ENCODE data around the gene DLEC1.

The DLEC1 gene

DNA sequence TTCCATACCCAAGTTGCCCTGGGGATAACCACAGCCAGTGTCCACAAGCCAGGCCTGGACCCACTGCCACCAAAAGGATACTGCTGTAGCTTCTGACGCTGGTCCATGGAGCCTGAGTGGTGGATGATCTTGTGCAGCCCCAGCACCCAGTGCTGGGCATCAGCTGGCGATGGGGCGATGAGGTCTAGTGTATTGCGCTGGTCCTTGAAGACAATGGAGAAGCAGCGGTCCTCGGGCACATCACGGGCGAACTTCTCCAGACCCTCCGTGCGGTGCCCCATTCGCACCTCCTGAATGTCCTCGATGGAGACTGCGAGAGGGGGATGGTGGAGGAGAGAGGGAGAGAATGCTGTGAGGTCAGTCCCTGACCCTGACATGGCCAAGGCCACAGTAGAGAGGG, 22.6 kb upstream of the DLEC1 start:
- TF ChIP-seq POU2F2 (IDR thresholded peaks at IDR 0.05; ENCODE audit: low read depth, low read length) (no peak), POLR2AphosphoS5 (IDR thresholded peaks at IDR 0.05; ENCODE audit: low read depth, low read length) (no peak), SPI1 (IDR thresholded peaks at IDR 0.05; ENCODE audit: low read depth, low read length) (no peak), POLR2A (IDR thresholded peaks at IDR 0.05; ENCODE audit: low read depth, low read length) (no peak), PAX5 (IDR thresholded peaks at IDR 0.05; ENCODE audit: insufficient read depth, low read length, severe bottlenecking) (no peak)
- no peak for FAIRE-seq
- no peak for DNase-seq (ENCODE audit: insufficient read length, low spot score)

DNA sequence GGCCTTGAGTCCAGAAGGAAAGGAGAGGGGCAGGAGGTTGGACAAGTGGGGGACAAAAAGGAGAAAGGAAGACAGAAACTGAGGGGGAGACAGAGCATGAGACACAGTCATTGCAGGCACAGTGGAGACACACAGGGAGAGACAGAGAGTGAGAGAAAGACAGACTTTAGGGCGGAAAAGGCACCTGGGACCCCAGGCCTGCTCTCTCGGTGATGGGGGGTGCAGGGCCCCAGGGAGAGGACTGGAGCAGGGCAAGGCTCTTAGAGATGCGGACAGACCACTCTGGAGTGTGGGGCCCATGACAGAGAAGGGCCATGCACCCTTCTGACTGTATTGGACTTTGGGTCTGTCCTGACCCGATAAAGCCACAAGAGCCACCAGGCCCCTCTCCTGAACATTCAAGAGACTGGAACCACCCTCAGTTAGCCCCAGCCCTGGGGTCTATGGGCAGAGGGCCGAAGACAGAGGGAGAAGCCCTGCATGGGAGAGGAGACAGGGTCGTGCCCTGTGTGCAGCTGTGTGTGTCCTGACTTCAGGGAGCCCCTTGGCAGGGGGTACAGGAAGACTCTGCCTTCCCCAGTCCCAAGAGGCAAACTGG, 22.1 kb upstream of the DLEC1 start:
- no peak for DNase-seq (ENCODE audit: insufficient read length, low spot score)
- TF ChIP-seq SPI1 (IDR thresholded peaks at IDR 0.05; ENCODE audit: low read depth, low read length) (no peak), PAX5 (IDR thresholded peaks at IDR 0.05; ENCODE audit: insufficient read depth, low read length, severe bottlenecking) (no peak), POU2F2 (IDR thresholded peaks at IDR 0.05; ENCODE audit: low read depth, low read length) (no peak), POLR2A (IDR thresholded peaks at IDR 0.05; ENCODE audit: low read depth, low read length) (no peak), POLR2AphosphoS5 (IDR thresholded peaks at IDR 0.05; ENCODE audit: low read depth, low read length) (no peak), TAF1 (IDR thresholded peaks at IDR 0.05; ENCODE audit: low read depth, low read length) (no peak)
- no peak for FAIRE-seq

GRCh38 chr3:38017445-38018295, 21.3 kb upstream of the DLEC1 start:
- FAIRE-seq (no peak), DNase-seq (ENCODE audit: insufficient read length, low spot score) (no peak)
- TF ChIP-seq POU2F2 (IDR thresholded peaks at IDR 0.05; ENCODE audit: low read depth, low read length) (no peak), POLR2AphosphoS5 (IDR thresholded peaks at IDR 0.05; ENCODE audit: low read depth, low read length) (no peak), POLR2A (IDR thresholded peaks at IDR 0.05; ENCODE audit: low read depth, low read length) (no peak), TAF1 (IDR thresholded peaks at IDR 0.05; ENCODE audit: low read depth, low read length) (no peak), SPI1 (IDR thresholded peaks at IDR 0.05; ENCODE audit: low read depth, low read length) (no peak), PAX5 (IDR thresholded peaks at IDR 0.05; ENCODE audit: insufficient read depth, low read length, severe bottlenecking) (no peak)

DNA sequence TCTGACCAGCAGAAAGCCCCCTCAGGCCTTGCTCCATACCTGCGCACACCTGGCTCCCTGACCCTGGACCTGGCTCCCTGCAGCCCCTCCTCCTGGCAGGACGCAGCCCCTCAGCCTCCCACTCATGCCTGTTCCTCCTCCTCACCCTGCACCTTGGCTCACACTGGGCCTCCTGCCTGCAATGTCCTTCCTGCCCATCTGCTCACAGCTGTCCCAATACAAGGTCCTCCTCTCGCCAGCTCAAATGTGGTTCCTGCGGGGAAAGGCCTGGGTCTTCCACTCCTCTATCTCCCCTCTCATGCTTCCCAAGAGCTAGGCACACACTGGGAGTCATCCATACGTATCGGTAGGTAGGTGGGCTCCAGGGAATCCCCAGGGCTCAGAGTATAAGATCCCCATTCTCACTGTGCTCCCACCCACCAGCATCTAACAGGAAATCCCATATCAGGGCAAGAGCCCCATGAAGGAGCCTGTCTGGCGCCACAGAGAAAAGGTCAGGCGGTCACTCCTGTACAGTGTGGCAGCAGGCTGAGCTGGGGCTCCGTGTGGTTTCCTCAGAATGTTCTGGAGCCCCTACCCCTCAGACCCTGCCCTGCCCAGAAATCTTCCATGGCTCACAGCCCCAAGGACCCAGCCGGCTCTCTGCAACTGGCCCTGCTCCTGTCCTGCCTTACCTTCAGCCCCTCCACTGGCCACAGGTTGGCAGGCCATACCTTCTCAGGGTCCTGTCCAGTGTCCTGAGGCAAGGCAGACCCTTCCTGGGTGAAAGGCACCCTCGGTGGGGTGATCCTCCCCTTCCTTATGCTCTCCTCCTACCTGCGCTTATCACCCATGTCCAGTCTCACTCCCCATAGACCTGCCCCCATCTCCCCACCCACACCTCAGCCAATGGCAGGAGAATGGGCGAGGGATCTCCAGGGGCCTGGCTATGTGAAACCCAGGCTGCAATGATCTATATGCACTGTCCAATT, 20.4 kb upstream of the DLEC1 start:
- DNase-seq (ENCODE audit: insufficient read length, low spot score) (no peak), FAIRE-seq (no peak)
- no peak for TF ChIP-seq SPI1 (IDR thresholded peaks at IDR 0.05; ENCODE audit: low read depth, low read length)
- no peak for TF ChIP-seq POLR2A (IDR thresholded peaks at IDR 0.05; ENCODE audit: low read depth, low read length)
- no peak for TF ChIP-seq POU2F2 (IDR thresholded peaks at IDR 0.05; ENCODE audit: low read depth, low read length)

DNA sequence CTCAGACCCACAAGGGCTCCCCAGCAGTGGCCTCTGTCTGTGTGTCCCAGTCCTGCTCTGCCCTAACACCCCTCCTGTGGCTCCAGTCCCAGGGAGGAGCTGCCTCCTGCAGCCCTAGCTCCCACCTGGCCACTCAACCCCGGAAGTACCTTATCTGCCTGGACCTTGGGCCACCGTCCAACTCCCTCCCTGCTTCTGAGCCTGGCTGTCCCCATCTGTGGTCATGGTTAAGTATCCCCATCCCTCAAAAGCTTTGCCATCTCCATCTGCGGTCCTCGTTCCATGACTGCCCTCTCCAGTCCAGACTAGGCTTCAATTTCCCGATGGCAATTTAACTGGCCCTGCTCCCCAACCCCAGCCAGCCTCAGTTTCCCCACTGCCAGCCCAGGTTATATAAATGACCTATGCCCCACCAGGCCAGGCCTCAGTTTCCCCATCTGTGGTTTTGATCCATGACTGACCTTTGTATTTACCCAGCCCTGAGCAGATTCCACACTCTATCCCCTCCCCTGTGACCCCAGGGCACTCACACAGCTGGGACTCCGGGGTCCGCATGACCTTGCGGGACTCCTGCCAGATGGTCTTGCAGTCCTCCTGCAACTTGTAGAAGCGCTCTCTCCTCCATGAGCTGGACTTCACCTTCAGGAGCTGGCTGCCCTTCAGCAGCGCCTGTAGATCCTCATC, 19.2 kb upstream of the DLEC1 start:
- TF ChIP-seq POLR2A (IDR thresholded peaks at IDR 0.05; ENCODE audit: low read depth, low read length) (no peak), PAX5 (IDR thresholded peaks at IDR 0.05; ENCODE audit: insufficient read depth, low read length, severe bottlenecking) (no peak), POLR2AphosphoS5 (IDR thresholded peaks at IDR 0.05; ENCODE audit: low read depth, low read length) (no peak), TAF1 (IDR thresholded peaks at IDR 0.05; ENCODE audit: low read depth, low read length) (no peak), SPI1 (IDR thresholded peaks at IDR 0.05; ENCODE audit: low read depth, low read length) (no peak), POU2F2 (IDR thresholded peaks at IDR 0.05; ENCODE audit: low read depth, low read length) (no peak)
- FAIRE-seq (no peak), DNase-seq (ENCODE audit: insufficient read length, low spot score) (no peak)

- TF ChIP-seq POLR2AphosphoS5 (IDR thresholded peaks at IDR 0.05; ENCODE audit: low read depth, low read length) (no peak), PAX5 (IDR thresholded peaks at IDR 0.05; ENCODE audit: insufficient read depth, low read length, severe bottlenecking) (no peak), TAF1 (IDR thresholded peaks at IDR 0.05; ENCODE audit: low read depth, low read length) (no peak), POLR2A (IDR thresholded peaks at IDR 0.05; ENCODE audit: low read depth, low read length) (no peak), SPI1 (IDR thresholded peaks at IDR 0.05; ENCODE audit: low read depth, low read length) (no peak), POU2F2 (IDR thresholded peaks at IDR 0.05; ENCODE audit: low read depth, low read length) (no peak)
- FAIRE-seq, result no peak
- no peak for DNase-seq (ENCODE audit: insufficient read length, low spot score)
These were observed 18.7 kb upstream of the DLEC1 start for GRCh38 chr3:38020342-38020726.

DNA sequence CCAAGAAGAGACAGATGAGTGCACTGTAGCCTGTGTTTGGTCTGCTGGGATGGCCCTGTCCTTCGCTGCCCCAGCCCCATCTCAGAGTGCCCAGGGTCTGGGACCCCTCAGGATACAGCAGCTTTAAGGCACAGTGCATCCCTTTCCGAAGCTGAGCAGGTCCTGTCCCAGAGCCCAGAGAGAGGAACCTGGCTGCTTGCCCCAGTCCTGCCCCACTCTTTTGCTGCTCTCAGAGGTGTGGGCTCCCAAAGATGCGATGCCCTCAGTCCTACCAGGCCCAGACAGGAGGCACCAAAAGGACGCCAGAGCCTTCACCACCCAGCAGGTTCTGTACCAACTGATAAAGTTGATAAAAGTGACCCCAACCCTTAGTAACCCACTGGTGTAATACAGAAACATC, 17.8 kb upstream of the DLEC1 start:
- DNase-seq (ENCODE audit: insufficient read length, low spot score) (no peak), FAIRE-seq (no peak)
- TF ChIP-seq PAX5 (IDR thresholded peaks at IDR 0.05; ENCODE audit: insufficient read depth, low read length, severe bottlenecking) (no peak), POLR2A (IDR thresholded peaks at IDR 0.05; ENCODE audit: low read depth, low read length) (no peak), POLR2AphosphoS5 (IDR thresholded peaks at IDR 0.05; ENCODE audit: low read depth, low read length) (no peak), TAF1 (IDR thresholded peaks at IDR 0.05; ENCODE audit: low read depth, low read length) (no peak), POU2F2 (IDR thresholded peaks at IDR 0.05; ENCODE audit: low read depth, low read length) (no peak), SPI1 (IDR thresholded peaks at IDR 0.05; ENCODE audit: low read depth, low read length) (no peak)

DNA sequence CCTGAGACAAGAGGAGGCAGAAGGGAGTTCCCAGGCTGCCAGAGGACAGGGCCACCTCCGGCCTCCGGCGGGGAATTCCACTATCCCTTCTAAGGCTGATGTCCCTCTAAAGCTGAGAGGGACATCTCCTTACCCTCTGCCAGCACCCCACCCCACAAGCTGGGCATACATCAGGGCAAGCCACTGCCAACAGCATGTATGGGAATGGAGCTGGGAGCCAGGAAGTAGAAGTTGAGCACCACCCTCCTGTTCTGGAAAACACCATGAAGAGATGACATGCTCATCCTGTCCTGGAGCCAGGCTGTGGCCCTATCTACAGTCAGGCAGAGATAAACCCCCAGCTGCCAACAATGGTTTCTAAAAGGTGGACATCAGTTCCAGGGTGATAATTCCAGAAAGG, 16.7 kb upstream of the DLEC1 start:
- no peak for FAIRE-seq
- TF ChIP-seq POLR2AphosphoS5 (IDR thresholded peaks at IDR 0.05; ENCODE audit: low read depth, low read length) (no peak), TAF1 (IDR thresholded peaks at IDR 0.05; ENCODE audit: low read depth, low read length) (no peak), POLR2A (IDR thresholded peaks at IDR 0.05; ENCODE audit: low read depth, low read length) (no peak), SPI1 (IDR thresholded peaks at IDR 0.05; ENCODE audit: low read depth, low read length) (no peak), POU2F2 (IDR thresholded peaks at IDR 0.05; ENCODE audit: low read depth, low read length) (no peak), PAX5 (IDR thresholded peaks at IDR 0.05; ENCODE audit: insufficient read depth, low read length, severe bottlenecking) (no peak)
- DNase-seq (ENCODE audit: insufficient read length, low spot score), result no peak
